Effector memory CD8-positive, alpha-beta T cell (primary cell): Measurements from ENCODE around the gene PPP2R5C.
"Not testable (repeated sequence)": the region's sequence is repeated elsewhere in the genome, so short reads cannot be mapped to it uniquely, and the experiment has no call there.

Experiments used
- ATAC-seq: fragments of 150-1000 bp; cut with Tn5 transposase; replicated peaks from 2 replicates; pipeline ENCODE4 v1.10.0; 2021; ENCODE audit warnings: mild to moderate bottlenecking, moderate library complexity
- DNase-seq, 3 experiments: peaks; one replicate each; pipeline ENCODE4 v3.0.0; 2021
- H3K27ac Mint-ChIP-seq, 2 donors: one replicate each; pipeline ENCODE4 v1.8.0; 2022; ENCODE audit warnings: mild to moderate bottlenecking in 2 of 2, mixed read lengths in 2 of 2, moderate library complexity in 2 of 2
- H3K27me3 Mint-ChIP-seq, 2 donors: one replicate each; pipeline ENCODE4 v1.8.0; 2022; ENCODE audit warnings: mixed read lengths in 2 of 2
- H3K36me3 Mint-ChIP-seq: one replicate; pipeline ENCODE4 v1.8.0; 2022; ENCODE audit warnings: mild to moderate bottlenecking, moderate library complexity, mixed read lengths; ENCODE audit not compliant: insufficient read depth
- H3K4me1 Mint-ChIP-seq, 2 donors: one replicate each; pipeline ENCODE4 v1.8.0; 2022; ENCODE audit warnings: low read depth in 2 of 2, mixed read lengths in 2 of 2
- H3K4me3 Mint-ChIP-seq, 2 donors: one replicate each; pipeline ENCODE4 v1.8.0; 2022; ENCODE audit warnings: mild to moderate bottlenecking in 2 of 2, mixed read lengths in 2 of 2, moderate library complexity in 2 of 2
- H3K9me3 Mint-ChIP-seq, 2 donors: one replicate each; pipeline ENCODE4 v1.8.0; 2022; ENCODE audit warnings: mixed read lengths in 2 of 2

PPP2R5C gene

DNA sequence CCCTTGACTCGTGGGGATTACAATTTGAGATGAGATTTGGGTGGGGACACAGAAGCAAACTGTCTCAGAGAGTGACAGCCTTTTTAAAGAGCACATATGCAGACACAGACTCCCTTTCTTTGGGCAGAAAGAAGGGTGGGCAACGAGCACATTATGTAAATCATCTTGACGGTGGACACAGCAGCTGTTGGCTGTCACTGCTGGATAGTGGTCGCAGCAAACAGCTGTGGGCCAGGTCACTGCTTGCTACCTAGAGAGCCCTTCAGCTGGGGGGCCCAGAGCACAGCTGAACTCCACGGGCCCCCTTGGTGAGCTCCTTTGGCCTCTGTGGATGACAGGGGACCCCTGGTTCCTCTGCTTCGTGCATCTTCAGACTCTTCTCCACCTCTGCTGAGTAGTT lies 23.1 kb downstream of the PPP2R5C start:
- DNase-seq (no peak), ATAC-seq (no peak)
- H3K27ac Mint-ChIP-seq = peak overlapping the region in 1 of 2 donors; percentile 20
- H3K4me3 Mint-ChIP-seq = no peak overlapping the region
- no peaks in the 10 kb centered on the region for H3K27me3 Mint-ChIP-seq
- H3K4me1 Mint-ChIP-seq = peaks cover 18 to 41% of the 10 kb centered on the region in 2 donors
- H3K36me3 Mint-ChIP-seq = peaks cover 9% of the 10 kb centered on the region
- no peaks in the 10 kb centered on the region for H3K9me3 Mint-ChIP-seq

DNA sequence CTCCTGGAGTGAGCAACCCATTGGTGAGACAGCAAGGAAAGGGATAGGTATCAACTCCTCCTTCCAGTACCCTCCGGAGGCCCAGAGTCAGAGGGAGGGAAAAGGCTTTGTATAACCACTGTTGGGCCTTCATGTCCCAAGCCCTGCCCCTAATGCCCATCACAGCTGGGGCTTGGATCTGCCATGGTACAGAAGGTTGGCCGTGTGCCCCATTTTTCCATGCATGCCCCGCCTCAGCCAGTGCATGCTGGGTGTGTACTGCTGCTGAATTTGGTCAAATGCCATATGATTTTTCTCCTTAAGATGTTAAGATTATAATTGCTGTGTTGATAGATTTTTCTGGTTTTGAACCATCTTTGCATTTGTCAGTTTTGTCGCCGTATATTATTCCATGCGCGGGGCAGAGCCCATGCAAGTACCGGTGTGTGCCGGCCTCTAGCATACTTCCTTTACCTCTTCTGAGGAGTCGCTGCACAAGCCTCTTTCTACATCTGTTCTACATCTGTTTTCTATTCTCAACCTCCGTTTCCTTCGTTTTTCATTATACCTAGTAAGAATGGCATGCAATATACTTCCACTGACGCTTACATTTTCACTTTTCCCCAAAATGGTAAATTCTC lies 26.6 kb downstream of the PPP2R5C start:
- peaks cover 24 to 55% of the 10 kb centered on the region in 2 donors for H3K4me1 Mint-ChIP-seq
- DNase-seq (no peak), ATAC-seq (no peak)
- H3K36me3 Mint-ChIP-seq = peaks cover 18% of the 10 kb centered on the region
- no peaks in the 10 kb centered on the region for H3K27me3 Mint-ChIP-seq
- H3K4me3 Mint-ChIP-seq = no peak overlapping the region
- no peaks in the 10 kb centered on the region for H3K9me3 Mint-ChIP-seq
- H3K27ac Mint-ChIP-seq = no peak overlapping the region

DNA sequence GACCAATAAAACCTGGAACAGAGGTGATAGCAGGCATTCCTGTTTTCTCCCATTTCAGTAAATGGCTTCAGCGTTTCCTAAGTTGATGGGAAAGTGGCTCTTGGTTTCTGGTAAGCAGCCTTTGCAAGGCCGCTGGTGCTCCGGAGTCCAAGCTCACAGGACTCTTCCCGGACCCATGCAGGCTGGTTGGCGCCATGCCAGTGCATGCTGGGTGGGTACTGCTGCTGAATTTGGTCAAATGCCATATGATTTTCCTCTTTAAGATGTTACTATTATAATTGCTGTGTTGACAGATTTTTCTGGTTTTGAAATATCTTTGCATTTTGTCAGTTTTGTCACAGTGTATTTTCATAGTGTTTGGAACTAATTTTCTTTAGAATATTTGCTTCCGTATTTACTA lies 27.7 kb downstream of the PPP2R5C start:
- Mint-ChIP-seq H3K4me1 (peaks cover 26 to 60% of the 10 kb centered on the region in 2 donors), H3K27me3 (no peaks in the 10 kb centered on the region), H3K36me3 (peaks cover 18% of the 10 kb centered on the region), H3K4me3 (no peak overlapping the region), H3K27ac (no peak overlapping the region), H3K9me3 (no peaks in the 10 kb centered on the region)
- ATAC-seq (no peak), DNase-seq (no peak)

DNA sequence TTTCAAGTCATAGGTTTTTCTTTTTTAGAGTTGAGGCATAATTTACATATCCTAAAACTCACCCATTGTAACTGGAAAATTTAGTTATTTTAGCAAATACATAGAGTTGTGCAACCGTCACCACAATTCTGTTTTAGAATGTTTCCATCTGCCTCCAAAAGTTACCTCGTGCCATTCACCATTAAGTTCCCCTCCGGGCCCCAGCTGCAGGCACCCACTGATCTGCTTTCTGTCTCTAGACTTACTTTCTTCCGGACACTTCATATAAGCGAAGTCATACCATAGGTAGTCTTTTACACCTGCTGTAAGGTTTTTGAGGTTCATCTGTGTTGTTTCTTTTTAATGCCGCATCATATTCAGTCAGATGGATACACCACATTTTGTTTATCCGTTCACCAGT lies 28.7 kb downstream of the PPP2R5C start:
- peak overlapping the region; percentile 47 to 83 for H3K27ac Mint-ChIP-seq
- peaks cover 18% of the 10 kb centered on the region for H3K36me3 Mint-ChIP-seq
- H3K4me3 Mint-ChIP-seq = peak overlapping the region in 1 of 2 donors; percentile 15
- H3K4me1 Mint-ChIP-seq = peaks cover 24 to 61% of the 10 kb centered on the region in 2 donors
- no peaks in the 10 kb centered on the region for H3K27me3 Mint-ChIP-seq
- no peaks in the 10 kb centered on the region for H3K9me3 Mint-ChIP-seq
- ATAC-seq = no peak
- DNase-seq = no peak

DNA sequence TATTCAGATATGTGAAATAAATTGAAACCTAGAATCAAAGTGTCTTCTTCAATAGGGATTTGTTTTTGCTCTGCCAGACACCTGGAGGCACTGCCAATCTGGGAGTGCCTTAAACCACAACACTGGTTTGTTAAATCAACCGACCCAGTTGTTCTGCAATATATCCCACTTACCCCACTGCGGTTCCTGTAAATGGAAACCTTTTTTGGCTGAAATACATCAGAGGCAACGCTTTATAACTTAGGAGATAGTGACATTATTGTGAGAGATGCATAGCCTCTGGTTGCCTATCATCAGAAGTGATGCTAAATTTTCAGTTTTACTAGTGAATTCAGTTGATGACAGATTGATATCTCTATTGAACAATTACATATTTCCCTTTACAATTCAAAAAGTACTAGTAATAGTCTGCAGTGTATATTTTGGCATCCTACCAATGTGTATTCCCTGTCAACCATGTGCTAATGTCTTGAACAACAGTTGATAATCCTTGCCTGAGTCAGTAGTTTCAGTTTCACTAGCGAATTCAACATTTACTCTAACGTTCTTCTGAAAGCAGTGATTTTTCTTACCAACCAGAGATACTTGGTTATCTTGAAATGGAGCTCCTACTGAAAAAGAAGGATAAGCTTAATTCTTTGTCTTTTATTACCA lies 30.5 kb downstream of the PPP2R5C start:
- Mint-ChIP-seq H3K4me3 (peak overlapping the region; percentile 86), H3K27me3 (no peaks in the 10 kb centered on the region), H3K9me3 (no peaks in the 10 kb centered on the region), H3K36me3 (peaks cover 28% of the 10 kb centered on the region), H3K27ac (peak overlapping the region; percentile 96 to 98), H3K4me1 (peaks cover 24 to 57% of the 10 kb centered on the region in 2 donors)
- ATAC-seq (peak; percentile 83), DNase-seq (no peak)

DNA sequence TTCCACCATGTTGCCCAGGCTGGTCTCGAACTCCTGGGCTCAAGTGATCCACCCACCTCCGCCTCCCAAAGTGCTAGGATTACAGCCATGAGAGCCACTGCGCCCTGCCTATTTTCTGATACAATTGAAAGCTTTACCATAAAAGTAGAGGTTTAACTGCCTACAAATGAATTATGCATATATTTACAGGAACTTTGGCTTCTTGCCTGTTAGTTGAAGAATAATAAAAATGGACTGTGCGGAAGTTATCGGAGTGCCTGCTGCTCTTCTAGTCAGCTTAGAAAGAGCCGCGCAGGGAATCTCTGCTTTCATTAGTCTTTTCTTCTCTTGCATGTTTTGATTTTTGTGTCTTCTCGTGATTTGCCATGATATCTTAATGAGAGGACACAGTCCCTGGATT lies 34.5 kb downstream of the PPP2R5C start:
- Mint-ChIP-seq H3K4me3 (no peak overlapping the region), H3K4me1 (peaks cover 27 to 35% of the 10 kb centered on the region in 2 donors), H3K9me3 (no peaks in the 10 kb centered on the region), H3K27me3 (no peaks in the 10 kb centered on the region), H3K27ac (peak overlapping the region in 1 of 2 donors; percentile 39), H3K36me3 (peaks cover 26% of the 10 kb centered on the region)
- DNase-seq = no peak
- no peak for ATAC-seq

DNA sequence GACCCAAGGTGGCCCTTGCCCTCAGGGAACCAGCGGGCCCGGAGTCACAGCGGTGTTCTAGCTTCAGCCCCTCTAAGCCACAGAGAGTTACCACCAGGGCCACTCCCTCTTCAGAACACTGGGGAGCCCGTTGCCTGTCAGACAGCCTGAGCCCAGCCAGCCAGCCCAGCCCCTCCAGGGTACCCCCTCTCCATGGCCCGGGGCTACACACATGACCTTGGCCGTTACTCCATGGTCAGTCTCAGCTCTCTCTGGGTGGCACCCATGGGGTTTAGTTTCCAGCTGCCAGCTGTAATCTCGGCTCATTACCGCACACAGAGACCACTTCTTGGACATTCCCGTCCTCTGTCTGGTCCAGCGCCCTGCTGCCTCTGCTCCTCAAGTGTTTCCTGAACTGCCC lies 35.0 kb downstream of the PPP2R5C start:
- no peak overlapping the region for H3K4me3 Mint-ChIP-seq

DNA sequence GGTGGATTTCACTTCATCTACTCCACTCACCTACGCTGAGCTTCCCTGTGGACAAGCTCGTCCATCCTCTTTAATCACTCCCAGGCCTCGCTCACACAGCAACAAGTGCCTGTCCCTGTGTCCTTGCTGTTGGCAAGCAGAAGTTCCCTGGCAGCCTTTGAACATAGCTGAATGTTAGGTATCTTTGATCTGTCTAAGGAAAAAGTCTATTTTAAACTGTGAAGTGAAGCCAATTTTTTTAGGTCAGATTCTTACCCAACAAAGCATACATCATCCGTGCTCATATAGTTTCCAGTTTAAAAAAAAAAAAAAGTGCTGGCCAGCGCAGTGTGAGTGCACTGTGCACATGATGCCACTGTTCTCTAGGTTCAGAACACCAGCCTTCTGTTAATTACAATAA lies 36.3 kb downstream of the PPP2R5C start:
- peaks cover 16 to 19% of the 10 kb centered on the region in 2 donors for H3K4me1 Mint-ChIP-seq
- no peaks in the 10 kb centered on the region for H3K27me3 Mint-ChIP-seq
- no peak overlapping the region for H3K4me3 Mint-ChIP-seq
- no peak for ATAC-seq
- H3K27ac Mint-ChIP-seq = peak overlapping the region in 1 of 2 donors; percentile 12
- peaks cover 23% of the 10 kb centered on the region for H3K36me3 Mint-ChIP-seq
- no peak for DNase-seq
- no peaks in the 10 kb centered on the region for H3K9me3 Mint-ChIP-seq

More for the DNA sequence above, 35.0 kb downstream of the PPP2R5C start:
- Mint-ChIP-seq H3K27me3 (no peaks in the 10 kb centered on the region), H3K9me3 (no peaks in the 10 kb centered on the region), H3K36me3 (peaks cover 26% of the 10 kb centered on the region), H3K4me1 (peaks cover 27 to 33% of the 10 kb centered on the region in 2 donors), H3K27ac (no peak overlapping the region)
- ATAC-seq (no peak), DNase-seq (no peak)

DNA sequence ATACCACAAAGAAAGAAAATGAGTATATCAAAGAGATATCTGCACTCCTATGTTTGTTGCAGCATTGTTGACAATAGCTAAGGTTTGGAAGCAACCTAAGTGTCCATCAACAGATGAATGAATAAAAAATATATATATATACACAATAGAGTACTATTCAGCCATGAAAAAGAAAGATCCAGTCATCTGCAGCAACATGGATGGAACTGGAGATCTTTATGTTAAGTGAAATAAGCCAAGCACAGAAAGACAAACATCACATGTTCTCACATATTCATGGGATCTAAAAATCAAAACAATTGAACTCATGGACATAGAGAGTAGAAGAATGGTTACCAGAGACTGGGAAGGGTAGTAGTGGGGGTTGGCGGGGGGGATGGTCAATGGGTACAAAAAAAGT lies 42.9 kb downstream of the PPP2R5C start:
- ATAC-seq, H3K4me3 Mint-ChIP-seq, H3K9me3 Mint-ChIP-seq, H3K27me3 Mint-ChIP-seq, DNase-seq, H3K4me1 Mint-ChIP-seq, H3K36me3 Mint-ChIP-seq, H3K27ac Mint-ChIP-seq: not testable (repeated sequence)

DNA sequence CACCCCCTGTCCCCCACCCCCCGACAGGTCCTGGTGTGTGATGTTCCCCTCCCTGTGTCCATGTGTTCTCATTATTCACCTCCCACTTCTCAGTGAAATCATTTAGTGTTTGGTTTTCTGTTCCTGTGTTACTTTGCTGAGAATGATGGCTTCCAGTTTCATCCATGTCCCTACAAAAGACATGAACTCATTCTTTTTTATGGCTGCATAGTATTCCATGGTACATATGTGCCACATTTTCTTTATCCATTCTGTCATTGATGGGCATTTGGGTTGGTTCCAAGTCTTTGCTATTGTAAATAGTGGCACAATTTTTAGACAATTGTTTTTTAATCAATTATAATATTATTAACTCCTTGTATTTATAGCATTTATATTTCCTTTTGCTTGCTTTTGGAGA lies 44.7 kb downstream of the PPP2R5C start:
- H3K27me3 Mint-ChIP-seq, H3K27ac Mint-ChIP-seq, DNase-seq, ATAC-seq, H3K4me3 Mint-ChIP-seq, H3K9me3 Mint-ChIP-seq: not testable (repeated sequence)
- Mint-ChIP-seq H3K36me3 (peaks cover 22% of the 10 kb centered on the region), H3K4me1 (peaks cover 15 to 19% of the 10 kb centered on the region in 2 donors)

DNA sequence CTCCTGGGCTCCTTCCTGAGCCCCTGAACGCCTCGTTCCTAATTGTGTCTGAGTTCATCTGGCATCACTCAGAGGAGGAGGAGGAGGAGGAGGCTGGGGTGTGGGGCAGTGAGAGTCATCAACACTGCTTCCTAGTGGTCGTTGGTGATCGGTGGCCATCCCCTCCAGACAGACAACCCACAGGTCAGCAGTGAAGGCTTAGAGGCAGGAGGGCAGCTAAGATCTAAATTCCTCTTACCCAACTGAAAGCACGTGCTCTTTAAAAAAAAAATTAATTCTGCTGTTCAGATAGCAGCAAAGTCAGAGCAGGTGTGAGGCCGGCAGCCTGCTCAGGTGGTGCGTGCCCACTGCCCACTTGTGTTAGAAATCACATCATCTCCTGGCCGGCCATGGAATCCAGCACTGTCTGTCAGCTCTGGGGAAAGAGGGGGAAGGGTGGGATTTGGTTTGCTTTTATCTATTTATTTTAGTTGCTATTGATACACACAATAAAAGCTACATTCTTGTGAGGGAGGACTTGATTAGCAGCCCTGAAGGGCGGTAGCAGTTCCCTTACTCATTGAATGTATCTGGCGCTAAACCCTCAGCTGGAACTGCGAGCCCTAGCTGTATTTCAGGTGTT lies 46.6 kb downstream of the PPP2R5C start:
- Mint-ChIP-seq H3K27ac (peak overlapping the region; percentile 78 to 100), H3K36me3 (peaks cover 41% of the 10 kb centered on the region), H3K27me3 (no peaks in the 10 kb centered on the region), H3K9me3 (no peaks in the 10 kb centered on the region), H3K4me1 (peaks cover 31 to 32% of the 10 kb centered on the region in 2 donors), H3K4me3 (no peak overlapping the region)
- ATAC-seq = no peak
- DNase-seq = no peak

DNA sequence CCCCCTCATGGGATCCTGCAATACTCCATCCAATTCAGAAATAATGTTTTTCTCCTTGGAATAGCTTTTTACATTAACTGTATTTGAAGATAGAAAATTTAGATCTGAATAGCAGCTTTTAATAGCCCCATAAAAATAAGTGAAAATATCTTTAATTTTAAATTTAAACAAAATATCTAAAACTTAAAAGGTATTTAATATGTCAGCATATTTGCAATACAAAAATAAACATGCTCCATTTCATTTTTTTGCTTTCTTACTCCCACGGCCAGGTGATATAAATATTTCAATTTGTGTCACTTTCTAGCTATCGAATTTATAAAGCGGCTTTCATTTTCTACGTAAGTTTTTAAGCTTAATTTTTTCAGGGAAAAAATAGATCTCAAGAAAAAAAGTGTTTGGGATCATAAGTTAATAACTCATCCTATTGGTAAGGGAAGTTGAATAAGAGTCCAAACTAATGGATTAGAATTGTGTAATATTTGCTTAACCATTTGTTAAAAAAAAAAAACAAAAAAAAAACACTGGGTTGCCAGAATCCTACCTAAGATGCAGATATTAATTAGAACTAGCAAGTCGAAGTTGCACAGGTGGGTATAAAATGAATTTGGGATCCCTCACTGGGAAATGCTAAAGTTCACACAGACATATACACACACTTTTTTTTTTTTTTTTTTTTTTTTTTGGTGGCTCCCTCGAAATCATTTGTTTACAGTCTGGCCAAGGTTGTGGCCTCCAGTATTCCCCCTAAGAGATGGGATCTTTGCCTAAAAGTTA lies 47.6 kb downstream of the PPP2R5C start:
- Mint-ChIP-seq H3K36me3 (peaks cover 48% of the 10 kb centered on the region), H3K9me3 (no peaks in the 10 kb centered on the region), H3K4me1 (peaks cover 38 to 42% of the 10 kb centered on the region in 2 donors), H3K4me3 (peak overlapping the region; percentile 94 to 95), H3K27me3 (no peaks in the 10 kb centered on the region), H3K27ac (peak overlapping the region; percentile 98 to 100)
- ATAC-seq (no peak), DNase-seq (no peak)
